Measurements from ENCODE around the gene NDFIP1. TPM values are rescaled to one million over a fixed set of nuclear protein-coding genes. Genes with fewer than 3 reads are reported as not detected.

NDFIP1 gene
- total RNA-seq, 1 experiment from 2014 or later = 41.3 TPM

GRCh38 chr5:142096382-142096781, 12.2 kb upstream of the NDFIP1 start:
- no peak overlapping the region for H3K9ac ChIP-seq (ENCODE audit: low read length)
- H4K20me1 ChIP-seq (ENCODE audit: insufficient read depth, low read depth, low read length) = no peaks in the 10 kb centered on the region
- H3K27me3 ChIP-seq (ENCODE audit: low read length) = no peaks in the 10 kb centered on the region
- H3K79me2 ChIP-seq (ENCODE audit: low read length) = no peaks in the 10 kb centered on the region
- DNase-seq = no peak
- no peak overlapping the region for H3K4me2 ChIP-seq (ENCODE audit: low read depth, low read length, poor library complexity, severe bottlenecking)
- H3K9me3 ChIP-seq (ENCODE audit: low read length) = no peaks in the 10 kb centered on the region
- no peak overlapping the region for H2AFZ ChIP-seq (ENCODE audit: low read length)
- peaks cover 2% of the 10 kb centered on the region; the same call in 1 of the 2 replicates for H3K4me1 ChIP-seq (ENCODE audit: low read length)
- no peak overlapping the region for H3K4me3 ChIP-seq (ENCODE audit: low read length)
- no peaks in the 10 kb centered on the region for H3K36me3 ChIP-seq (ENCODE audit: insufficient read depth, low read length)
- H3K9me2 ChIP-seq (replicated peaks; ENCODE audit: insufficient read depth, low read length) = no peaks in the 10 kb centered on the region
- H3K27ac ChIP-seq (ENCODE audit: low read length) = no peak overlapping the region

DNA sequence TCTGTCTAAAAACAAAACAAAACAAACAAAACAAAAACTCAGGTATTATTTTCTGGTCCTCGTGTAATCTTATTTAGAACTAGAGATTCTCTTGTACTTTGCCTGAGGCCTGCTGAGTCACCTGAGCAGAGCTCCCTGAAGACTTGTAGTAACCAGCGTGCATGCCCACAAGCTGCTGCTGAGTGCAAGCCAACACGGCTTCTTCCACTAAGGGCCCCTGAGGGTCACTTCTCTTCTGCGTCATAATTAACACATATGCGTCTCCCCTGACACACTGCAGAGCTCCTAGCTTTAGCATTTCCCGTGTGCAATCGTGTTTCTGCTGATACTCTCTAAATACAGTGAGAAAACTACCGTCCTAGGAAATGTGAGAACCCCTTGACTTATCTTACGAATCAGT, 10.9 kb upstream of the NDFIP1 start:
- Histone ChIP-seq H3K27me3 (ENCODE audit: low read length) (no peaks in the 10 kb centered on the region), H3K79me2 (ENCODE audit: low read length) (no peaks in the 10 kb centered on the region), H3K4me1 (ENCODE audit: low read length) (peaks cover 2% of the 10 kb centered on the region; the same call in 1 of the 2 replicates), H3K4me2 (ENCODE audit: low read depth, low read length, poor library complexity, severe bottlenecking) (no peak overlapping the region), H3K9me2 (replicated peaks; ENCODE audit: insufficient read depth, low read length) (no peaks in the 10 kb centered on the region), H3K36me3 (ENCODE audit: insufficient read depth, low read length) (no peaks in the 10 kb centered on the region), H3K27ac (ENCODE audit: low read length) (no peak overlapping the region), H3K9me3 (ENCODE audit: low read length) (no peaks in the 10 kb centered on the region), H3K9ac (ENCODE audit: low read length) (no peak overlapping the region), H3K4me3 (ENCODE audit: low read length) (no peak overlapping the region), H4K20me1 (ENCODE audit: insufficient read depth, low read depth, low read length) (no peaks in the 10 kb centered on the region), H2AFZ (ENCODE audit: low read length) (no peak overlapping the region)
- DNase-seq = no peak

- H3K9me2 ChIP-seq (replicated peaks; ENCODE audit: insufficient read depth, low read length) = no peaks in the 10 kb centered on the region
- H2AFZ ChIP-seq (ENCODE audit: low read length) = no peak overlapping the region
- H3K36me3 ChIP-seq (ENCODE audit: insufficient read depth, low read length) = no peaks in the 10 kb centered on the region
- no peaks in the 10 kb centered on the region for H4K20me1 ChIP-seq (ENCODE audit: insufficient read depth, low read depth, low read length)
- no peak overlapping the region for H3K27ac ChIP-seq (ENCODE audit: low read length)
- no peaks in the 10 kb centered on the region for H3K79me2 ChIP-seq (ENCODE audit: low read length)
- no peaks in the 10 kb centered on the region for H3K27me3 ChIP-seq (ENCODE audit: low read length)
- no peak for DNase-seq
- no peak overlapping the region for H3K9ac ChIP-seq (ENCODE audit: low read length)
- no peak overlapping the region for H3K4me2 ChIP-seq (ENCODE audit: low read depth, low read length, poor library complexity, severe bottlenecking)
- H3K4me3 ChIP-seq (ENCODE audit: low read length) = no peak overlapping the region
- H3K4me1 ChIP-seq (ENCODE audit: low read length) = peaks cover 2% of the 10 kb centered on the region; the same call in 1 of the 2 replicates
- H3K9me3 ChIP-seq (ENCODE audit: low read length) = no peaks in the 10 kb centered on the region
These were observed 10.3 kb upstream of the NDFIP1 start for GRCh38 chr5:142098275-142098674.

DNA sequence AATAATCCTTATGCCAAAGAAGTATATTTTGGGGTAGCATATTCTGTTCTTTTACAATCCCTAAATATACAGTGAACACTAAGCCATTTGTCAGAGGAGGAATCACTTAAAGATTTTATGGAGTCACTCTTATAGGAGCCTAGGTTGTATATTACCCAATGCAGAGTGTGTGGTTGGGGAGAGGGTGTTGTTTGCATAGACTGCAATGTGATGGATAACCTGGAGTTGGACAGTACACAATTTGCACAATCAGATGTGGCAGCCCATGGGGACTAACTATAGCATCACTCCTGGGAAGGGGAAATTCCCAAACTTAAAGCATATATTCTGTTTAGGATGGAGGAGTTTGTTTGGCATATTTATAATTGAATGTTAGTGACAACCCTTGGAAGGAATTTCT, 9.6 kb upstream of the NDFIP1 start:
- Histone ChIP-seq H3K4me2 (ENCODE audit: low read depth, low read length, poor library complexity, severe bottlenecking) (no peak overlapping the region), H3K4me3 (ENCODE audit: low read length) (no peak overlapping the region), H3K9ac (ENCODE audit: low read length) (no peak overlapping the region), H3K36me3 (ENCODE audit: insufficient read depth, low read length) (no peaks in the 10 kb centered on the region), H3K9me2 (replicated peaks; ENCODE audit: insufficient read depth, low read length) (no peaks in the 10 kb centered on the region), H3K27ac (ENCODE audit: low read length) (no peak overlapping the region), H3K9me3 (ENCODE audit: low read length) (no peaks in the 10 kb centered on the region), H3K79me2 (ENCODE audit: low read length) (no peaks in the 10 kb centered on the region), H2AFZ (ENCODE audit: low read length) (no peak overlapping the region), H3K27me3 (ENCODE audit: low read length) (no peaks in the 10 kb centered on the region), H4K20me1 (ENCODE audit: insufficient read depth, low read depth, low read length) (no peaks in the 10 kb centered on the region), H3K4me1 (ENCODE audit: low read length) (peaks cover 2% of the 10 kb centered on the region; the same call in 1 of the 2 replicates)
- no peak for DNase-seq

- DNase-seq = no peak
- no peaks in the 10 kb centered on the region for H3K9me3 ChIP-seq (ENCODE audit: low read length)
- no peak overlapping the region for H3K9ac ChIP-seq (ENCODE audit: low read length)
- peaks cover 2% of the 10 kb centered on the region; the same call in 1 of the 2 replicates for H3K4me1 ChIP-seq (ENCODE audit: low read length)
- no peaks in the 10 kb centered on the region for H3K36me3 ChIP-seq (ENCODE audit: insufficient read depth, low read length)
- no peaks in the 10 kb centered on the region for H3K27me3 ChIP-seq (ENCODE audit: low read length)
- H3K27ac ChIP-seq (ENCODE audit: low read length) = no peak overlapping the region
- no peak overlapping the region for H3K4me3 ChIP-seq (ENCODE audit: low read length)
- no peaks in the 10 kb centered on the region for H3K79me2 ChIP-seq (ENCODE audit: low read length)
- H2AFZ ChIP-seq (ENCODE audit: low read length) = no peak overlapping the region
- H3K4me2 ChIP-seq (ENCODE audit: low read depth, low read length, poor library complexity, severe bottlenecking) = no peak overlapping the region
- H4K20me1 ChIP-seq (ENCODE audit: insufficient read depth, low read depth, low read length) = no peaks in the 10 kb centered on the region
- H3K9me2 ChIP-seq (replicated peaks; ENCODE audit: insufficient read depth, low read length) = no peaks in the 10 kb centered on the region
These were observed 8.3 kb upstream of the NDFIP1 start for GRCh38 chr5:142100307-142100706.

DNA sequence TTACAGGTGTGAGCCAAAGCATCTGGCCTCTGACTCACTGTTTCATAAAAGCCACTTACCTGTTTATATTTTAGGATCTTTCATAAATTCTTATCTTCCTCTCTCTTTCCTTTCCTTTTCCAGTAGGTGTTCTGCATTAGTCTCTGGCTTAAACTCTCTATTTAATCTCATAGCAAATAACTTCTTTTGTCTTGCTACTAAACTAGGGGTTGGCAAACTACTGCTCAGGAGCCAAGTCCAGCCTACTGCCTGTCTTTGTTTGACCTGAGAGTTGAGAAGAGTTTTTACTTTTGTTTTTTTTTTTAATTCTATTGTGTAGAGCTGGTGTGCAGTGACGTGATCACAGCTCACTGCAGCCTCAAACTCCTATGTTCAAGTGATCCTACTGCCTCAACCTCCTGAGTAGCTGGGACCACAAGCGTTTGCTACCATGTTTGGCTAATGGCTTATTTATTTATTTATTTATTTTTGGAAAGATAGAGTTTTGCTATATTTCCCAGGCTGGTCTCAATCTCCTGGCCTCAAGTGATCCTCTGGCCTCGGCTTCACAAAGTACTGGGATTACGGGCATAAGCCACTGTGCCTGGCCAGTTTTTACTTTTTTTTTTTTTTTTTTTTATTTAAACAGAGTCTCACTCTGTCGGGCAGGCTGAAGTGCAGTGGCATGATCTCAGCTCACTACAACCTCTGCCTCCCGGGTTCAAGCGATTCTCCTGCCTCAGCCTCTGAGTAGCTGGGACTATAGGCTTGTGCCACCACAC, 5.4 kb upstream of the NDFIP1 start:
- no peaks in the 10 kb centered on the region for H3K36me3 ChIP-seq (ENCODE audit: insufficient read depth, low read length)
- no peaks in the 10 kb centered on the region for H3K9me2 ChIP-seq (replicated peaks; ENCODE audit: insufficient read depth, low read length)
- peaks cover 3% of the 10 kb centered on the region for H3K4me1 ChIP-seq (ENCODE audit: low read length)
- no peak overlapping the region for H3K4me2 ChIP-seq (ENCODE audit: low read depth, low read length, poor library complexity, severe bottlenecking)
- H3K27me3 ChIP-seq (ENCODE audit: low read length) = no peaks in the 10 kb centered on the region
- no peaks in the 10 kb centered on the region for H4K20me1 ChIP-seq (ENCODE audit: insufficient read depth, low read depth, low read length)
- H3K79me2 ChIP-seq (ENCODE audit: low read length) = no peaks in the 10 kb centered on the region
- H3K9me3 ChIP-seq (ENCODE audit: low read length) = no peaks in the 10 kb centered on the region
- H3K9ac ChIP-seq (ENCODE audit: low read length) = no peak overlapping the region
- no peak overlapping the region for H3K4me3 ChIP-seq (ENCODE audit: low read length)
- no peak overlapping the region for H3K27ac ChIP-seq (ENCODE audit: low read length)
- no peak overlapping the region for H2AFZ ChIP-seq (ENCODE audit: low read length)
- DNase-seq = peak; percentile 37

GRCh38 chr5:142104491-142104890, 4.1 kb upstream of the NDFIP1 start:
- H3K9me3 ChIP-seq (ENCODE audit: low read length) = no peaks in the 10 kb centered on the region
- H3K27me3 ChIP-seq (ENCODE audit: low read length) = no peaks in the 10 kb centered on the region
- H2AFZ ChIP-seq (ENCODE audit: low read length) = no peak overlapping the region
- H3K27ac ChIP-seq (ENCODE audit: low read length) = no peak overlapping the region
- H3K9ac ChIP-seq (ENCODE audit: low read length) = no peak overlapping the region
- no peak overlapping the region for H3K4me2 ChIP-seq (ENCODE audit: low read depth, low read length, poor library complexity, severe bottlenecking)
- no peaks in the 10 kb centered on the region for H3K9me2 ChIP-seq (replicated peaks; ENCODE audit: insufficient read depth, low read length)
- peaks cover 7% of the 10 kb centered on the region for H3K4me1 ChIP-seq (ENCODE audit: low read length)
- no peaks in the 10 kb centered on the region for H4K20me1 ChIP-seq (ENCODE audit: insufficient read depth, low read depth, low read length)
- H3K79me2 ChIP-seq (ENCODE audit: low read length) = peaks cover 5% of the 10 kb centered on the region
- H3K36me3 ChIP-seq (ENCODE audit: insufficient read depth, low read length) = no peaks in the 10 kb centered on the region
- DNase-seq = peak; percentile 38
- H3K4me3 ChIP-seq (ENCODE audit: low read length) = no peak overlapping the region

- Histone ChIP-seq H3K4me1 (ENCODE audit: low read length) (peaks cover 15% of the 10 kb centered on the region), H3K27ac (ENCODE audit: low read length) (no peak overlapping the region), H3K9ac (ENCODE audit: low read length) (no peak overlapping the region), H3K36me3 (ENCODE audit: insufficient read depth, low read length) (no peaks in the 10 kb centered on the region), H3K4me2 (ENCODE audit: low read depth, low read length, poor library complexity, severe bottlenecking) (no peak overlapping the region), H2AFZ (ENCODE audit: low read length) (no peak overlapping the region; the same call in 1 of the 2 replicates), H3K79me2 (ENCODE audit: low read length) (peaks cover 21% of the 10 kb centered on the region), H3K9me2 (replicated peaks; ENCODE audit: insufficient read depth, low read length) (no peaks in the 10 kb centered on the region), H3K9me3 (ENCODE audit: low read length) (no peaks in the 10 kb centered on the region), H4K20me1 (ENCODE audit: insufficient read depth, low read depth, low read length) (no peaks in the 10 kb centered on the region), H3K4me3 (ENCODE audit: low read length) (no peak overlapping the region), H3K27me3 (ENCODE audit: low read length) (no peaks in the 10 kb centered on the region)
- DNase-seq = no peak
These were observed 2.5 kb upstream of the NDFIP1 start for GRCh38 chr5:142106061-142106460.
